ENCODE results near the gene GJB1. TPM values are rescaled to one million over a fixed set of nuclear protein-coding genes. Genes with fewer than 3 reads are reported as not detected.
A peak's percentile ranks its signal among the peaks of the same experiment; 100 is the strongest.

Gene GJB1
- total RNA-seq, 1 donor, result not detected

- no peak for TF ChIP-seq CTCF (IDR thresholded peaks at IDR 0.05; ENCODE audit: extremely low read depth, low read depth, low read length)
- peaks cover 11% of the 10 kb centered on the region for H3K4me1 ChIP-seq (ENCODE audit: insufficient read depth, low read length)
- peak; percentile 83 for DNase-seq (ENCODE audit: insufficient read length, low spot score, missing footprints)
- H3K4me3 ChIP-seq (ENCODE audit: insufficient read depth, low read length), result peak overlapping the region; percentile 75
- peaks cover 12% of the 10 kb centered on the region for H3K27me3 ChIP-seq (ENCODE audit: insufficient read depth, low read length)
- peak overlapping the region; percentile 89 for H2AFZ ChIP-seq (ENCODE audit: low read length)
- no peaks in the 10 kb centered on the region for H3K9me3 ChIP-seq (ENCODE audit: low read depth, low read length)
- peak overlapping the region; percentile 81 for H3K27ac ChIP-seq (ENCODE audit: low read depth, low read length)
- no peaks in the 10 kb centered on the region for H3K79me2 ChIP-seq (ENCODE audit: insufficient read depth, low read length)
- H3K36me3 ChIP-seq (ENCODE audit: insufficient read depth, low read length), result no peaks in the 10 kb centered on the region
- peak overlapping the region; percentile 92 for H3K4me2 ChIP-seq (ENCODE audit: insufficient read depth, low read length)
- no peaks in the 10 kb centered on the region for H4K20me1 ChIP-seq (ENCODE audit: insufficient read depth, low read length)
Measured at GRCh38 chrX:71181910-71182799, 40.9 kb upstream of the GJB1 start.

DNA sequence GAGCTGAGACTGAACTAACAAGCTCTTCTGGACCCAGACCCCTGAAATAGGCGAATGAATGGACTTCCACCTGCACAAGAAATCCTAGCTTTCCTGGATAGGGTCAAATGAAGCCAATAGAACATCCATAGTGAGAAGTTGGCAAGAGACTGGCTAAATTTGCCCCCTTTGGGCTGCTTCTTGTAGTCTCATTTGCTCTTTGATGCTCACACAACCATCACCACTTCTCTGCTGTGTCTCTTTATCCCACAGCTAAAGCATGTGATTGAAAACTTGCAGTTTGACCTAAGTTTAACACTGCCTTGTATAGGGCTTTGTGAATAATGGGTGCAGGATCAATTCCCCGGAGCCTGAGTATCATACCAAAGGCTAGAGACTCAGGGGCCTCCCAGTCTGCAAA, 40.2 kb upstream of the GJB1 start:
- Histone ChIP-seq H3K36me3 (ENCODE audit: insufficient read depth, low read length) (no peaks in the 10 kb centered on the region), H3K4me2 (ENCODE audit: insufficient read depth, low read length) (peak overlapping the region; percentile 92), H3K27ac (ENCODE audit: low read depth, low read length) (no peak overlapping the region), H3K4me1 (ENCODE audit: insufficient read depth, low read length) (peaks cover 11% of the 10 kb centered on the region), H4K20me1 (ENCODE audit: insufficient read depth, low read length) (no peaks in the 10 kb centered on the region), H3K9me3 (ENCODE audit: low read depth, low read length) (no peaks in the 10 kb centered on the region), H3K4me3 (ENCODE audit: insufficient read depth, low read length) (peak overlapping the region; percentile 75), H3K79me2 (ENCODE audit: insufficient read depth, low read length) (no peaks in the 10 kb centered on the region), H2AFZ (ENCODE audit: low read length) (peak overlapping the region; percentile 26), H3K27me3 (ENCODE audit: insufficient read depth, low read length) (peaks cover 8% of the 10 kb centered on the region)
- no peak for TF ChIP-seq CTCF (IDR thresholded peaks at IDR 0.05; ENCODE audit: extremely low read depth, low read depth, low read length)
- no peak for DNase-seq (ENCODE audit: insufficient read length, low spot score, missing footprints)

GRCh38 chrX:71183341-71183740, 39.7 kb upstream of the GJB1 start:
- H3K4me2 ChIP-seq (ENCODE audit: insufficient read depth, low read length), result no peak overlapping the region
- no peaks in the 10 kb centered on the region for H4K20me1 ChIP-seq (ENCODE audit: insufficient read depth, low read length)
- H3K27ac ChIP-seq (ENCODE audit: low read depth, low read length), result no peak overlapping the region
- no peaks in the 10 kb centered on the region for H3K36me3 ChIP-seq (ENCODE audit: insufficient read depth, low read length)
- H3K27me3 ChIP-seq (ENCODE audit: insufficient read depth, low read length), result peaks cover 4% of the 10 kb centered on the region
- no peak for DNase-seq (ENCODE audit: insufficient read length, low spot score, missing footprints)
- H3K9me3 ChIP-seq (ENCODE audit: low read depth, low read length), result no peaks in the 10 kb centered on the region
- H3K79me2 ChIP-seq (ENCODE audit: insufficient read depth, low read length), result no peaks in the 10 kb centered on the region
- H3K4me3 ChIP-seq (ENCODE audit: insufficient read depth, low read length), result no peak overlapping the region
- TF ChIP-seq CTCF (IDR thresholded peaks at IDR 0.05; ENCODE audit: extremely low read depth, low read depth, low read length), result no peak
- H3K4me1 ChIP-seq (ENCODE audit: insufficient read depth, low read length), result peaks cover 11% of the 10 kb centered on the region
- H2AFZ ChIP-seq (ENCODE audit: low read length), result no peak overlapping the region

DNA sequence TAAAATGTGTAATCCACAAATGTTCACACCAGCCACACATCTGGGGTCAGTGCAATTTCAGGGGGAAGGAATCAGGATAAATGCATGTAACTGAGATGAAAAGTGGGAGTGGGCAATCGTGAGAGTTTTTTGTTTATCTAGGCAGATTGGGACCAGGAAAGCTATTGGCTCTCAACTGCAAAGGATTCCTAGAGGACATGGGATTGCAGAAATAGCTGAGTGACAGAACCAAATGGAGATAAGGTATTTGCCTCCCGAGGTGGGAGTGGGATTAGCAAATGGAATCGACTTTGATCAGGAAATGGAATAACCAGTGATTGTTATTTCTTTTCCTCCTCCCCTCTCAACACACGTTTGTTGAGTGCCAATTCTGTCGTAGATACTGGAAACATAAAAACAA, 38.9 kb upstream of the GJB1 start:
- Histone ChIP-seq H3K9me3 (ENCODE audit: low read depth, low read length) (no peaks in the 10 kb centered on the region), H3K27me3 (ENCODE audit: insufficient read depth, low read length) (peaks cover 3% of the 10 kb centered on the region), H3K4me2 (ENCODE audit: insufficient read depth, low read length) (no peak overlapping the region), H3K4me3 (ENCODE audit: insufficient read depth, low read length) (no peak overlapping the region), H3K79me2 (ENCODE audit: insufficient read depth, low read length) (no peaks in the 10 kb centered on the region), H4K20me1 (ENCODE audit: insufficient read depth, low read length) (no peaks in the 10 kb centered on the region), H2AFZ (ENCODE audit: low read length) (no peak overlapping the region), H3K4me1 (ENCODE audit: insufficient read depth, low read length) (peaks cover 8% of the 10 kb centered on the region), H3K36me3 (ENCODE audit: insufficient read depth, low read length) (no peaks in the 10 kb centered on the region), H3K27ac (ENCODE audit: low read depth, low read length) (no peak overlapping the region)
- no peak for DNase-seq (ENCODE audit: insufficient read length, low spot score, missing footprints)
- no peak for TF ChIP-seq CTCF (IDR thresholded peaks at IDR 0.05; ENCODE audit: extremely low read depth, low read depth, low read length)

All from osteoblast (primary cell).